Left ventricle myocardium inferior (tissue), 1 donor: ENCODE measurements around the gene R3HDM4. TPM values are rescaled to one million over a fixed set of nuclear protein-coding genes. Genes with fewer than 3 reads are reported as not detected.
"Not testable (repeated sequence)": the region's sequence is repeated elsewhere in the genome, so short reads cannot be mapped to it uniquely, and the experiment has no call there.

ENCODE experiments used
- DNase-seq: peaks from one replicate; pipeline ENCODE4 v3.0.0-alpha.2; 2020
- H3K27ac ChIP-seq: fragments of 200-600 bp; replicated peaks from 2 replicates; pipeline ENCODE4 v1.8.0; 2021
- H3K27me3 ChIP-seq: fragments of 200-600 bp; 2 replicates; pipeline ENCODE4 v1.8.0; 2021; ENCODE audit warnings: low read depth
- H3K36me3 ChIP-seq: fragments of 200-600 bp; 2 replicates; pipeline ENCODE4 v1.8.0; 2021
- H3K4me1 ChIP-seq: fragments of 200-600 bp; 2 replicates; pipeline ENCODE4 v1.8.0; 2021
- H3K4me3 ChIP-seq: fragments of 200-600 bp; 2 replicates; pipeline ENCODE4 v1.8.0; 2021; ENCODE audit warnings: mild to moderate bottlenecking, moderate library complexity
- H3K9me3 ChIP-seq: fragments of 200-600 bp; replicated peaks from 2 replicates; pipeline ENCODE4 v1.8.0; 2021
- CTCF ChIP-seq: fragments of 200-600 bp; IDR thresholded peaks from 2 replicates; pipeline ENCODE4 v1.8.0; 2021; ENCODE audit warnings: antibody characterized with exemption, mild to moderate bottlenecking, borderline replicate concordance
- intact Hi-C: fragments of 100-400 bp; cut with micrococcal nuclease; formaldehyde crosslinking; loops from one replicate; pipeline ENCODE4 v1.11.0; 2022
- total RNA-seq: library from RNA; stranded (reverse); fragmentation: NEBNext Ultra II Directional; extraction: Animal tissue kit (Norgen Biotek cat#: 25700); gene quantifications from one replicate; pipeline ENCODE4 v1.2.1, GENCODE V29; 2021
- donor health status: DM: no; HTN: yes; CAD: no; lungs with severe emphysema.

The R3HDM4 gene
- total RNA-seq, 1 donor from 2014 or later, result 21.6 TPM

- H3K27ac ChIP-seq, result no peak overlapping the region
- no peaks in the 10 kb centered on the region for H3K4me1 ChIP-seq
- no peak for DNase-seq
- no peak for TF ChIP-seq CTCF
- no peaks in the 10 kb centered on the region for H3K27me3 ChIP-seq
- intact Hi-C loops, result no loop called here
- peaks cover 79% of the 10 kb centered on the region for H3K36me3 ChIP-seq
- H3K4me3 ChIP-seq, result no peak overlapping the region
- no peaks in the 10 kb centered on the region for H3K9me3 ChIP-seq
Observed at GRCh38 chr19:882871-883497, 30.0 kb downstream of the R3HDM4 start.

DNA sequence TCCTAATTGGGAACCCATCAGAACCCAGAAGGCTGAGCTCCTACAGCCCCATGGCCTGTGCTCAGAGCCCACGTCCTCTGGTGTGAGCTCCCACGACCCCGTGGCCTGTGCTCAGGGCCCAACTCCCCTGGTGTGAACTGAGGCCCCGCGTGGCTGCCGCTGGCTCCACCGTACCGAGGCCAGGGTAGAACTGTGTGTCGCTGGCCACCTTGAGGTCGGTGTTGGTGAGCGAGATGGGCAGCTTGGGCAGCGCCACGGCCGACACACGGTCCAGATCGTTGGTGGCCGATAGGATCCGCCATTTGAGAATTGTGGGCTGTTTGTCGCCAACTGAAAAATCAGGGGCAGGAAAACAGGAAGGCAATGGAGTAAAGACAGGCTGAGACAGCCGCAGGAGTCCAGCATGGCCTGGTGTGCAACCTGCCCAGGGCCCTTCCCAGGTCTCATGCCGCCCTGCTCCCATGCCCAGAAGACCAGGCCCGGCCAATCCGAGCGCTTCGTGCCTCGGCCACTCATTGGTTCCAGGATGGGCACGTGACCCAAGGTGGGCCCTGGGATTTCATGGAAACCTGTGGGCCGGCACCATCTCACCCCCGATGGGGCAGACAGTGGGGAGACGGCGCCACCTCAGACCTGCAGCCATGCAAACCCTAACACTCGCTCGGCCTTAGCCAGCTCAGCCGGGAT lies 31.5 kb downstream of the R3HDM4 start:
- Histone ChIP-seq H3K36me3 (peaks cover 72% of the 10 kb centered on the region), H3K4me1 (no peaks in the 10 kb centered on the region), H3K9me3 (no peaks in the 10 kb centered on the region), H3K27ac (no peak overlapping the region), H3K4me3 (no peak overlapping the region), H3K27me3 (no peaks in the 10 kb centered on the region)
- no peak for TF ChIP-seq CTCF
- intact Hi-C loops, result no loop called here
- DNase-seq, result no peak

DNA sequence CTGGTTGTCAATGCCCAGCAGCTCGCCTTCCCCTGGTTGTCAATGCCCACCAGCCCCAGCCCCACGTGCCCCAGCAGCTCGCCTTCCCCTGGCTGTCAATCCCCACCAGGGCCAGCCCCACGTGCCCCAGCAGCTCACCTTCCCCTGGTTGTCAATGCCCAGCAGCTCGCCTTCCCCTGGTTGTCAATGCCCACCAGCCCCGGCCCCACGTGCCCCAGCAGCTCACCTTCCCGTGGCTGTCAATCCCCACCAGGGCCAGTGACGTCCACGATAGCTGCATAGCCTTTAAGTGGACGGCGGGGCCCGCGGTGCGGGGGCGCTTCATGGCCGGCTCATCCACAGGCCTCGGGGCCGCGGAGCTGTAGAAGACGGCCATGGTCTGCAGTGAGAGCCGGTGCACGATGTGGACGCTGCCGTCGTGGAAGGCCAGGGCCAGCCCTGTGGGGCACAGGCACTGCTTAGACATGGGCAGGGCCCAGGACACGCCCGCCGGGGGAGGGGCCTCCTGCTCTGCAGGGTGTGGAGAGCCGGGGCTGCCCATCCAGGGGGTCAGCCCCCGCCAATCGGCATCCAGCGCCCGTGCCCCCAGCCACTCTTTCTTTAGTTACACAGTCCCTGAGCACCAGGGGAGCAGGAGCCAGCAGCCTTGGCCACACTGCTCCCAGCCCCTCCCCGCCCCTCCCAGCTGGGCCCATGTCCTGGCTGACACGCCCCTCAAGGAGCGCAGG lies 33.1 kb downstream of the R3HDM4 start:
- no peak overlapping the region for H3K4me3 ChIP-seq
- H3K9me3 ChIP-seq, result no peaks in the 10 kb centered on the region
- peaks cover 64% of the 10 kb centered on the region for H3K36me3 ChIP-seq
- no peaks in the 10 kb centered on the region for H3K27me3 ChIP-seq
- intact Hi-C loops, result no loop called here
- no peaks in the 10 kb centered on the region for H3K4me1 ChIP-seq
- no peak overlapping the region for H3K27ac ChIP-seq
- DNase-seq, result no peak
- TF ChIP-seq CTCF, result no peak

DNA sequence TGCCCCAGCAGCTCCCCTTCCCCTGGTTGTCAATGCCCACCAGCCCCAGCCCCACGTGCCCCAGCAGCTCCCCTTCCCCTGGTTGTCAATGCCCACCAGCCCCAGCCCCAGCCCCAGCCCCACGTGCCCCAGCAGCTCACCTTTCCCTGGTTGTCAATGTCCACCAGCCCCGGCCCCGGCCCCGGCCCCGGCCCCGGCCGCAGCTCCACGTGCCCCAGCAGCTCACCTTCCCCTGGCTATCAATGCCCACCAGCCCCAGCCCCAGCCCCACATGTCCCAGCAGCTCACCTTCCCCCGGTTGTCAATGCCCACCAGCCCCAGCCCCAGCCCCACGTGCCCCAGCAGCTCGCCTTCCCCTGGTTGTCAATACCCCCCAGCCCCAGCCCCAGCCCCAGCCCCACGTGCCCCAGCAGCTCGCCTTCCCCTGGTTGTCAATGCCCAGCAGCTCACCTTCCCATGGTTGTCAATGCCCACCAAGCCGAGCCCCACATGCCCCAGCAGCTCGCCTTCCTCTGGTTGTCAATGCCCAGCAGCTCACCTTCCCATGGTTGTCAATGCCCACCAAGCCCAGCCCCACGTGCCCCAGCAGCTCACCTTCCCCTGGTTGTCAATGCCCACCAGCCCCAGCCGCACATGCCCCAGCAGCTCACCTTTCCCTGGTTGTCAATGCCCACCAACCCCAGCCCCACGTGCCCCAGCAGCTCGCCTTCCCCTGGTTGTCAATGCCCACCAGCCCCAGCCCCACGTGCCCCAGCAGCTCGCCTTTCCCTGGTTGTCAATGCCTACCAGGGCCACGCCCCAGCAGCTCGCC lies 34.1 kb downstream of the R3HDM4 start:
- DNase-seq, result not testable (repeated sequence)

GRCh38 chr19:877992-878660 lies 34.9 kb downstream of the R3HDM4 start:
- intact Hi-C loops, H3K27ac ChIP-seq, H3K4me3 ChIP-seq, H3K27me3 ChIP-seq, H3K4me1 ChIP-seq, H3K9me3 ChIP-seq, DNase-seq: not testable (repeated sequence)
- peaks cover 60% of the 10 kb centered on the region for H3K36me3 ChIP-seq

More for the DNA sequence above, 34.1 kb downstream of the R3HDM4 start:
- H3K27me3 ChIP-seq, H3K27ac ChIP-seq, H3K4me3 ChIP-seq, H3K9me3 ChIP-seq, intact Hi-C loops, H3K4me1 ChIP-seq: not testable (repeated sequence)
- H3K36me3 ChIP-seq, result peaks cover 62% of the 10 kb centered on the region
